Colonic mucosa (tissue), 4 donors: ENCODE measurements around the gene BANK1. TPM values are rescaled to one million over a fixed set of nuclear protein-coding genes. Genes with fewer than 3 reads are reported as not detected.

Experiments used
- DNase-seq: peaks from one replicate; pipeline ENCODE4 v3.0.0-alpha.2; 2020
- H3K27ac ChIP-seq: fragments of 200-600 bp; one replicate; pipeline ENCODE4 v1.8.0; 2021
- H3K27me3 ChIP-seq: fragments of 200-600 bp; one replicate; pipeline ENCODE4 v1.8.0; 2021
- H3K36me3 ChIP-seq: fragments of 200-600 bp; one replicate; pipeline ENCODE4 v1.8.0; 2021
- H3K4me1 ChIP-seq: fragments of 200-600 bp; one replicate; pipeline ENCODE4 v1.8.0; 2021; ENCODE audit warnings: mild to moderate bottlenecking
- H3K4me3 ChIP-seq: fragments of 200-600 bp; one replicate; pipeline ENCODE4 v1.8.0; 2021
- H3K9ac ChIP-seq, 2 donors: one replicate each; pipeline ENCODE4 v1.7.0; 2013; ENCODE audit warnings: control low read depth in 2 of 2, low read depth in 2 of 2, low read length in 2 of 2
- H3K9me3 ChIP-seq: fragments of 200-600 bp; one replicate; pipeline ENCODE4 v1.8.0; 2021
- intact Hi-C: fragments of 100-400 bp; cut with DNase I; formaldehyde crosslinking; loops from one replicate; pipeline ENCODE4 v1.14.1; 2022
- total RNA-seq, 2 donors: library from RNA; stranded (reverse); fragmentation: NEBNext Ultra II Directional in 1 of 2; extraction: Animal tissue kit (Norgen Biotek cat#: 25700) in 1 of 2; gene quantifications; one replicate each; pipeline ENCODE4 v1.2.1, GENCODE V29; 2021
- TF ChIP-seq, protein P1 (sequence below): fragments of 200-600 bp; IDR thresholded peaks from one replicate; pipeline ENCODE4 v1.8.0; 2022; ENCODE audit warnings: antibody characterized with exemption, mild to moderate bottlenecking
- donor health status: healthy.
- donor health status: DM: no; HTN: no; CAD: no.
- donor health status: DM: no; HTN: no; CAD: no.

Gene BANK1
- total RNA-seq, 2 donors from 2014 or later: 0.82 to 1.2 TPM

- DNase-seq: no peak
- H3K27me3 ChIP-seq: no peaks in the 10 kb centered on the region
- no peaks in the 10 kb centered on the region for H3K4me1 ChIP-seq
- H3K9ac ChIP-seq: no peak overlapping the region
- no peaks in the 10 kb centered on the region for H3K9me3 ChIP-seq
- TF ChIP-seq, protein P1, sequence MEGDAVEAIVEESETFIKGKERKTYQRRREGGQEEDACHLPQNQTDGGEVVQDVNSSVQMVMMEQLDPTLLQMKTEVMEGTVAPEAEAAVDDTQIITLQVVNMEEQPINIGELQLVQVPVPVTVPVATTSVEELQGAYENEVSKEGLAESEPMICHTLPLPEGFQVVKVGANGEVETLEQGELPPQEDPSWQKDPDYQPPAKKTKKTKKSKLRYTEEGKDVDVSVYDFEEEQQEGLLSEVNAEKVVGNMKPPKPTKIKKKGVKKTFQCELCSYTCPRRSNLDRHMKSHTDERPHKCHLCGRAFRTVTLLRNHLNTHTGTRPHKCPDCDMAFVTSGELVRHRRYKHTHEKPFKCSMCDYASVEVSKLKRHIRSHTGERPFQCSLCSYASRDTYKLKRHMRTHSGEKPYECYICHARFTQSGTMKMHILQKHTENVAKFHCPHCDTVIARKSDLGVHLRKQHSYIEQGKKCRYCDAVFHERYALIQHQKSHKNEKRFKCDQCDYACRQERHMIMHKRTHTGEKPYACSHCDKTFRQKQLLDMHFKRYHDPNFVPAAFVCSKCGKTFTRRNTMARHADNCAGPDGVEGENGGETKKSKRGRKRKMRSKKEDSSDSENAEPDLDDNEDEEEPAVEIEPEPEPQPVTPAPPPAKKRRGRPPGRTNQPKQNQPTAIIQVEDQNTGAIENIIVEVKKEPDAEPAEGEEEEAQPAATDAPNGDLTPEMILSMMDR: no peak
- no peaks in the 10 kb centered on the region for H3K36me3 ChIP-seq
- no peak overlapping the region for H3K27ac ChIP-seq
- no peak overlapping the region for H3K4me3 ChIP-seq
- intact Hi-C loops: no loop called here
These were observed 231.8 kb downstream of the BANK1 start for GRCh38 chr4:102022343-102022742.

GRCh38 chr4:102027961-102028360 is 237.4 kb downstream of the BANK1 start:
- TF ChIP-seq, protein P1: no peak
- H3K4me3 ChIP-seq: no peak overlapping the region
- no peak overlapping the region for H3K27ac ChIP-seq
- H3K4me1 ChIP-seq: no peaks in the 10 kb centered on the region
- no peak for DNase-seq
- no peak overlapping the region for H3K9ac ChIP-seq
- H3K36me3 ChIP-seq: no peaks in the 10 kb centered on the region
- intact Hi-C loops: no loop called here
- no peaks in the 10 kb centered on the region for H3K9me3 ChIP-seq
- no peaks in the 10 kb centered on the region for H3K27me3 ChIP-seq

- H3K9me3 ChIP-seq: no peaks in the 10 kb centered on the region
- DNase-seq: no peak
- no peaks in the 10 kb centered on the region for H3K27me3 ChIP-seq
- no peak overlapping the region for H3K9ac ChIP-seq
- no peaks in the 10 kb centered on the region for H3K36me3 ChIP-seq
- TF ChIP-seq, protein P1: no peak
- intact Hi-C loops: no loop called here
- H3K27ac ChIP-seq: no peak overlapping the region
- no peaks in the 10 kb centered on the region for H3K4me1 ChIP-seq
- H3K4me3 ChIP-seq: no peak overlapping the region
These were observed 240.9 kb downstream of the BANK1 start for GRCh38 chr4:102031406-102031805.

GRCh38 chr4:102036016-102036415 is 245.5 kb downstream of the BANK1 start:
- H3K9me3 ChIP-seq: no peaks in the 10 kb centered on the region
- TF ChIP-seq, protein P1: no peak
- H3K36me3 ChIP-seq: no peaks in the 10 kb centered on the region
- H3K4me1 ChIP-seq: no peaks in the 10 kb centered on the region
- no peak for DNase-seq
- H3K27ac ChIP-seq: no peak overlapping the region
- no peaks in the 10 kb centered on the region for H3K27me3 ChIP-seq
- intact Hi-C loops: no loop called here
- H3K4me3 ChIP-seq: no peak overlapping the region
- no peak overlapping the region for H3K9ac ChIP-seq

DNA sequence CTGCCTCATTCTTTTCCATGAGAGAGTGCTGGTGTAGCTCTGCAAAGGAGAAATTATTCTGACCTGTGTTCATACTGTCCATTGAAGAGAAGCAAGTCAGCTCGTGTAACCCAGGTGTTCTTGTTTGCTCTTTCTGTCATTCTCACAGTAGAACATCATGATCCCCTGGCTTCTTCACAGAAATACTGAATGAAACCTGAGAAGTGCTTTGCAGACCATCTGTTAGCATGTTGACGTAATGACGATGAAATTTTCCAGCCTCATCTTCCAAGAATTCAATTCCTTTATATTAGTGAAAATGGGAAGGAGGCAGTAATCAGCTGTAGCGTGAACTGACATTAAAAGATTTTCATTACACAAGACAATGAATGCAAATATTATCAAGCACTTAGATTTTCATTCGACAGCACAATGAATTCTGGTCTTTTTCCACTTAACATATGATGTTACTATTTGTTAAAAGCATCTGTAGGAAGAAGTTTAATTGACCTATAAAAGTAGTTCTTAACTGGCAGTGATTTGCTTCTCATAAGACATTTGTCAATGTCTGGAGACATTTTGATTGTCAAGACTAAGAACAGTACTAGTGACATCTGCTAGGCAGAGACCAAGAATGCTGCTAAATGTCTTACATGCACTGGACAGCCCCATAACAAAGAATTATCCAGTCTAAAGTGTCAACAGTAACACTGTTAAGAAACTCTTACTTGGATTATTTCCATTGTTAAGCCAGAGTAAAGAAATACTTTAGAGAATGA is 246.3 kb downstream of the BANK1 start:
- no peak overlapping the region for H3K9ac ChIP-seq
- H3K4me1 ChIP-seq: no peaks in the 10 kb centered on the region
- no peak overlapping the region for H3K27ac ChIP-seq
- H3K27me3 ChIP-seq: no peaks in the 10 kb centered on the region
- TF ChIP-seq, protein P1: no peak
- no peaks in the 10 kb centered on the region for H3K9me3 ChIP-seq
- H3K4me3 ChIP-seq: no peak overlapping the region
- intact Hi-C loops: no loop called here
- no peak for DNase-seq
- H3K36me3 ChIP-seq: no peaks in the 10 kb centered on the region
